HS-5 (cell line): Measurements from ENCODE around the gene KCNE1.
A peak's percentile ranks its signal among the peaks of the same experiment; 100 is the strongest.

Experiments used
- DNase-seq: peaks from one replicate; pipeline ENCODE4 v3.0.0-alpha.2; 2012; ENCODE audit warnings: low read depth

The KCNE1 gene

DNA sequence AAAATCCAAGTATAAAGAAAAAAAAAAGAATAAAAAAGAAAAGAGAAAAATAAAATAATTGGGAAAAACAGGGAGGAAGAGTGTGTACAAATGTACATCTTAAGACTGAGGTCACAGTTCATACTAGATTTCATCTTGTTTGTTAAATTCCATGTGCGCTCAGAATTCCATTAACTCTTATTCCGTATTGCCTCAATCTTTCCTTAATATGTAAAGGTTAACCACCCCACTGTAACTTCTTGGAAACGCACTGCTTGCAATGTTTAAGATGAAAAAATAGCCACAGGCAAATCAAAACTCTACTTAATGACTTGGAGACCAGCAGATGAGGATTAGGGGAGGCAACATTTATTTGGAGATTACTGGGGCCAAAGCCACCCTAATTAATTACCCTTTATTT is 23.9 kb upstream of the KCNE1 start:
- DNase-seq, result no peak

- DNase-seq, result no peak
Measured at GRCh38 chr21:34534522-34534921, 22.5 kb upstream of the KCNE1 start.

DNA sequence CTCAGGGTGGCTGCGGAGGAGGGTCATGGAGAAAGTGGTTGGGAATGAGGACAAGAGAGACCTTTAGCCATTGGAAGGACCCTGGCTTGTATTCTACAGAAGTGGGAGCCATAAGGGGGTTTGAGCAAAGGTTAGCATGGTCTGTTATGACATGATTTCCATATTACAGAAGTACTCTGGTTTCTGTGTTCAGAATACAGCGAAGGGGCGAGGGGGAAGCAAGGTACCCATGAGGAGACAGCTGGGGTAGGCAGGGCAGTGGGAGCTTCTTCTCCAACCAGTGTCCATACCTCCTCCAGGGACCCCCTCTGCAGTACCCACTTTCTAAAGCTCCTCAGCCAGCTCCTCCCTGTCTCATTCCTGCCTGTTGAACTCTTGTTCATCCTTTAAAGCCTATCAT is 21.9 kb upstream of the KCNE1 start:
- no peak for DNase-seq

- DNase-seq, result no peak
Measured at GRCh38 chr21:34531399-34531798, 19.4 kb upstream of the KCNE1 start.

GRCh38 chr21:34530261-34530660 is 18.3 kb upstream of the KCNE1 start:
- DNase-seq, result no peak

DNA sequence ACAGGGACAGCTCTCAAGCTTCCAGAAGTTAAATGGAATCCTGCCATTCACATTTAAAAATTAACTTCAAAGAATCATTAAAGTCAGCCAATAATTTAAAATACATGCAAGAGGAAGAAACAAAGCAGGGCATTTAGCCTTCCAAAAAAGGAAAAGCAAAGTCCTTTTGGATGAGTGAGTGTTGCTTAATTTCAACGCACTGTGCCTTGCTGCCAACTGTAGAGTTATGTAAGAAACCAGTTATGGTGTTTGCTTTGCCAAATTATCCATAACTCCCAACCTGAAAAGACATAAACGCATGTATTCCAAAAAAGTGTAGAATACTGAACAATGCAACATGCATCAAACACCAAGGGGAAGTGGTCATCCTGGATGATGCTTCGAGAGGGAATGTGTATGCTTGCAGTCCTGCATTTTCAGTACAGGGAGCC is 16.1 kb upstream of the KCNE1 start:
- DNase-seq, result no peak

DNA sequence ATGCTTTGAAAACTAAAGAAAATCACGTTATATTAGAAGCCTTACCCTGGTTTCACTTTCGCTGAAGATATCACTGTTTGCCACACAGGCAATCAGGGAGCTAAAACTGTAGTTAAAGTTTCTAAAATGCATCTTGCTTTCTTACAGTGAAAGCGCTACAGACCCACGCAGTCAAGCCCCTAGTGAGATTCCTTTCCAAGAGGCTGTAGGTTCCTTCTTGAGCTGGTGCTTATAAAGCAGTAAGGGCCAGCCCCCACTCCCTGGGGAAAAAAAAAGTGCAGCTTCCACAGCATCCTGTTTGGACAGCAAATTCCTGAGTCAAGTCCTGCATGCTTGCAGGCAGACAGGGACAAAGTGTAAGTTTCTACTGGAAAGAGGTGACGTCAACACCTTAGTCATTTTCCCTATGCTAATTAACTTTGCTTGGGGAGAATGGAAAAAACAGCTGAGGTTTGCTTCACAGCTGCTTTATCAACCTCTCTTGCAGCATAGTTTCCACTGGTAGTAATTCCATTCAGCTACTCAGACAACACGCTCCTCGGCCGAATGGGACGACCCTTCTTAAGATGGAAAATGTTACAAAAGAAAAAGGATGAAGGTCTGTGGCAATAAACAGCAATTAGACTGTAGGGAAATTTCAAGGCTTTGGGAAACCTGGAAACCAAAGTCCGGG is 14.7 kb upstream of the KCNE1 start:
- peak; percentile 99 for DNase-seq

GRCh38 chr21:34526241-34526617 is 14.2 kb upstream of the KCNE1 start:
- DNase-seq, result no peak

- no peak for DNase-seq
Measured at GRCh38 chr21:34524646-34525601, 12.9 kb upstream of the KCNE1 start.

DNA sequence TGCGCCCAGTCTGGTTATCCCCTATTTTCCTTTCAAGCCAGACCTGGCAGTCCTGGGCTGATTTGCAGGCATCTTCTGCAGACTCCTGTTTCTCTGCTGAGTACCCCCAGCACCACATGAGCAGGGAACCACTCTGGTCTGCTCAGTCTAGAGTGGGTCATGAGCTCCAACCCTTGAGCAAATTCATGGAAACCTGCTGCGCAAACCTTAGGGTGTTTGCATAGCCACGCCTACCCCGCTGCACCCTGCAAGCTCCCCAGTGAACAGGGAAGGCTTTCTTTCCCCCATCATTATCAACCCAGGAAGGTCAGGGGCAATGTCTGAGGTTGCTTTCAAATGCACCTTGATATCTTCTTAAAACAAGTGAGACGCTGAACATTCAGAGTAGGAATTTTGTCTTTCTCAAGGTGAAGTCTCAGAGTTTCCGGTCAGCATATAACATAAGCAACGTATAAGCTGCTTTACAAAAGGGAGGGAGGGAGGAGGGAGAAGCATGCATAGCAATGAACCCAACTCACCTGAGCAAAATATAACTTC is 11.1 kb upstream of the KCNE1 start:
- no peak for DNase-seq

GRCh38 chr21:34522284-34522683 is 10.3 kb upstream of the KCNE1 start:
- DNase-seq, result no peak

DNA sequence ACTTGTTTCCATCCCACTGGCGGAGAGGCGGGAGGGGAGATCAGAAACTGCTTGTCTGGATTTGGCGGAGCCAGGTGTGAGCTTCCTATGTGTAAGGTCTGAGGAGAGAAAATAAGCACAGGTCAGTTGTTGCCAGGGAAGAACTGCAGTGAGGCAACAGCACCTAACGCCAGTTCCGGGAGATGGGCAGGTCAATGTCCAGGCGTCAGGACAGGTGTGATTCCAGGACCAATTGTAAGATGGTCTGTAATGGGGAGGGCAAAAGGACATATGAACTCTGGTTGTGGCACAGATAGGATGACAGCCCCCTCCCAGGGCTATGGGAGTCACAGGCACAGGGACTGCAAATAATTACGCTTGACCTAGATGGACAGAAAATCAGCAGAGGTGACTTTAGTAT is 9.6 kb upstream of the KCNE1 start:
- DNase-seq, result no peak

DNA sequence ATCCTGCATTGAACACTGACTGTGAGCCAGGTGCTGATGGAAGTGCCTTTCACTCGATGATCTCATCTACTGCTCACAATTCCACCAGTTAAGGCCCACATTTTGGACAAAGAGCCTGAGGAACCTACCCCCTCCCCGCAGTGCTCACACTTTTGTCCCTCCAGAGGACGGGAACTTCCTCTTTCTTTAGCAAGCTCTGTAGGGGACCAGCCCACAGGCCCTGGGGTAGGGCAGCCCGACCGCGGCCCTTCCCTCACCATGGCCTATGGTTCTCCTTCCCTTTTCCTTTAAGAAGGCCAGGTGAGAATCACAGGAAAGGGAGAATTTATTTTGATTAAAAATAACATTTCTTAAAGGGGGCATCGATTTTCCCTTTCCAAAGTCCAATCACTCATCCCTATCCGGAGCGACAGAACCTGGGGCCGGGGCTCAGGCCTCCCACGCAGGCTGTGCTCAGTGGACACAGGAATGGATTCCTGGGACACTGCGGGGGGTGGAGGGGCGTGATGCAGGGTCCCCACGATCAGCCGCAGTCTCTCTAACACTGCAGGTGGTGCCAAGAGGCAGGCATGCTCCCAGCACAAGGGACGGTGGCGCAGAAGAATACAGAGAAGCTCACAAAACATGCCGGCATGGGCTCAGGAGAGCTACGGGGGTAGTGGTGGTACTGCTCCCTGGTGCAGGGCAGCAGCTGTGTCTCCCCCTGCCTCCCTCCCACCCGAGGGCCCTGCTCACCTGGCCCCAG is 8.9 kb upstream of the KCNE1 start:
- DNase-seq, result no peak

DNA sequence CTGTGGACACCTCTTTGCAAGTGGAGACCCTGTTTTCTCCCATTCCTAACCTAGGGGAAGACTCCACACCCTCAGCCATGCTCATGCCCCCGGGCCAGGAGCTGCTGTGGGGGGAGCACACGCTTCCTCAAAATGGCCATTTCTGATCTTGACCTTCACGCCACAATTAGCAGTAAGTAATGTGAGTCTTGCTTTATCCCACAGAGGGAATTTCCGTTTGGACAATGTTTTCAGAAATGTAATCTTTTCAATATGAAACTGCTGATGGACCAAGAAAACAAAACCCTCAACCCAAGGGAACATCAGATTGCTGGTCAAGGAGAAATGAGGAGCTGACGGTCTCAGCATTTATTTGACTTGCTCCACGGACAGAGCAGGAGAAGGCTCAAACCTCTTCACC is 8.3 kb upstream of the KCNE1 start:
- no peak for DNase-seq

DNA sequence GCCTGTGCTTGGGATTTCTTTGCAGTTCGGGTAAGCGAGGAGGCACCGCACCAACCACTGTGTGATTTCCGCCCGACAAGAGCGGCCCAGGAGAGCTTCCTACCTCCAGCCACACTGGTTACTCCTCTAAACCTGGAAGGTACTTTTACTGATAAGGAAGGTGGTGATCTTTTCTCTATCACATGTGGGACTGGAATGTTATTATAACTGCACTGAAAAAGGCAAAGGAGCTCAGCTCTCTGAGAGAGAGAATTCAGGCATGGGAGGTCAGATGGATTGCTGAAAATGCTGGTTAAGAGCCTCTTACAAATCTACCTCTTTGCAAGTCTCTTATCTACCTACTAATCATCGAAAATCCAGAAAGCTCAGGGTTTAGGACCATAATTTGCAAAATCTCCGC is 7.7 kb upstream of the KCNE1 start:
- no peak for DNase-seq

GRCh38 chr21:34519016-34519415 is 7.0 kb upstream of the KCNE1 start:
- no peak for DNase-seq

- no peak for DNase-seq
Measured at GRCh38 chr21:34518301-34518700, 6.3 kb upstream of the KCNE1 start.

DNA sequence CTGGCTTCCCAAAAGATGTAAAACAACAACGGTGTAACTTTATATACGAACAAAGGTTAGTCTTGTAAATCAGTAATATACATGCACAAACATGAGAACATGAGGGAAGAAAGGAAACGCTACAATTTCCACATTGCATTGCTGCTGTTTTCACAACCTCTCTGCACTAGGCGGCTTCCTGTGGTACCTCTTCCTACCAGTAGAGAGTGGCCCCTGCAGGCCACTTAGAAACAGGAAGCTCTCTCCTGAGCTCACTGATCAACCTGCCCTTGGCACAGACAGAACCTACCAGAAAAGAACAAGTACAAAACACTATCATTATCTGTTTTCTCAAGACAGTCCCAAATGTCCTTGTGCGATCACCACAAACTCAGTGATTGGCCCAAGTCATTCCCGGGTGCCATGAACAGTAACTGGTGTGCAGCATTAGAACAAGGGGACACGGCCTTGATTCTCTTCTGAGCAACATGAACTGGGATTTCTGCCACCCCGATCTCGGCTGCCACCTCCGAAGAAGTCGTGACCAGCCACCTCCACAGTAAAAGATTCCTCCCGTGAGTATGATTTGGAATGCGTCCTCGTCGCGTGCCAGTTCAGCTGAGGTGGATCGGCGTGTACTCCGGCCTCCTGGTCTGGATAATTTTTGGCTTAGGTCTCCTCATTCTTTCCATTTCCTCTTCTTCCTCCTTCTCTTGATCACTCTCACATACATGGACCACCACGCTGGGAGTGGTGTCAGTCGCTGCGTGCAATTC is 5.7 kb upstream of the KCNE1 start:
- no peak for DNase-seq

- no peak for DNase-seq
Measured at GRCh38 chr21:34517039-34517438, 5.0 kb upstream of the KCNE1 start.

- no peak for DNase-seq
Measured at GRCh38 chr21:34514576-34515115, 2.6 kb upstream of the KCNE1 start.

DNA sequence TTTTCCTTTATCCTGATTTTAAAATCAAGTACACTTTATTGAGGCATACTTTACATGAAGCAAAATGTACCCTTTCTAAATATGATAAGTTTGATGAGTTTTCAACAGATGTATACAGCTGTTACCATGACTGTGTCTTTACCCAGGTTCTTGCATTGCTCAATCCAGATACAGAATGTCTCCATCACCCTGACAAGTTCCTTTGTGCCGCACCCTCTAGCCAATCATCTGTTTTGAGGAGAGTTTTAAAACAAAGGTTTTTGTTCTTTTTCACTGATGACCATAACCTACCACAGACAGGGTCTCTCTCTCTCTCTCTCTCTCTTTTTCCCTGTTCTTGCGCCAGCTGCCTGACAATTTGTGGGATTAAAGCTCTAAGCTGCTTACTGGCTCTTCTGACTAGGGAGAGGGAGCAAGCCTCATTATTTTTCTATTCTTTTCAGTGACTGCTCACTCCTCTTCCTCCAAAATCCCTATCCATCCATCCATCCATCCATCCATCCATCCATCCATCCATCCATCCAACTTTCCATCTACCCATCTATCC is 1.2 kb upstream of the KCNE1 start:
- no peak for DNase-seq
